MV-4-11 (cell line): Measurements from ENCODE around the gene TSEN15.
"Not testable (repeated sequence)": the region's sequence is repeated elsewhere in the genome, so short reads cannot be mapped to it uniquely, and the experiment has no call there.

Experiments used
- DNase-seq: peaks from one replicate; lab custom pipeline; 2025; lab: John Stamatoyannopoulos, UW

TSEN15 gene

DNA sequence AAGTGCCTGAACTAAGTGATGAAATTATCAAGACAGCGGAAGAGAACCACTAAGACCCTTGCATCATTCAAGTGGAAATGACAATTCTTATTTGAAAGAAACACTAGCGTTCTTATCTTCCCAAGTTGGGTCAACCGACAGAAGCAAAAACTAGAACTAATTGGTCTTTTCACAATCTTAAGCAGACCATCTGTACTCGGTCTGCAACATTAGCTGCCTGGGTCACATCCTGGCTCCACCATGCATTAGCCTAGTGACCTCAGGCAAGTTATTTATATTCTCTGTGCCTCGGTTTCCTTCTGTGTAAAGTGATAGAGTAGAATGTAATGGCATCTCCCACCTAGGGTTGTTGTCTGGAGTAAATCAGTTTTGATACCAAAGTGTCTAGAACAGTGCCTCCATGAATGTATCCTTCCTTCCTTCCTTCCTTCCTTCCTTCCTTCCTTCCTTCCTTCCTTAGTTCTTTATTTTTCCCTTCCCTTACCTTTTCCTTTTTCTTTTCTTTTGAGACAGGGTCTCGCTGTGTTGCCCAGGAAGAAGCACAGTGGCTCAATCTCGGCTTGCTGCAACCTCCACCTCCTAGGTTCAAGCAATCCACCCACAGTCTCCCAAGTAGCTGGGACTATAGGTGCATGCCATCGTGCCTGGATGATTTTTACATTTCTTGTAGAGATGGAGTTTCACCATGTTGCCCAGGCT lies 20.0 kb upstream of the TSEN15 start:
- DNase-seq, result peak; percentile 51

DNA sequence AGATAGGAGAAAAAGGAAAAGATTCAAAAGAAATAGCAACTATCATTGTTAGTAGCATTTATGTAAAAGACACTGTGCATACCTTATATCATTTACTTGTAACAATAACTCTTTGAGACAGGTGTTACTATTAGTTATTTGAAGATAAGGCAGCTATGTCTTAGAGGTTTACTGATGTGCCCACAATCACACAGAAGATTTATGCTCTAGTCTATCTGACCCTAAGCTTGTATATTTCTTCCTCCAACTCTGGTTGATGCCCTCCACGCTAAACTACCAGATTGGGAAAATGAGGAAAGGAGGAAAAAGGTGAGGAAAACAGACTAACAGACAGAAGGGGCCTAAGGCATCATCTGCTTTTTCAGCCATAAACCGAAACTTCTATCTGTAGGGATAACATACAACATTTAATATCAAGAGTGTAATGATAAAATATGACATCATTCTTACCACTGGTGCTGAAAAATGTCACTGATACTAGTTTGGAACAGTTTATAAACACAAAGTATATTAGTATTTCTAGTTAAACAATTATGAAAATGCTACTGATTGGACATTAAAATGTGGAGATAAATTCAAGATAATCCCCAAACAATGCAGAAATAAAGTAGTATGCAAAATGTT lies 19.1 kb upstream of the TSEN15 start:
- no peak for DNase-seq

- DNase-seq, result no peak
Observed at GRCh38 chr1:184032930-184033418, 18.6 kb upstream of the TSEN15 start.

DNA sequence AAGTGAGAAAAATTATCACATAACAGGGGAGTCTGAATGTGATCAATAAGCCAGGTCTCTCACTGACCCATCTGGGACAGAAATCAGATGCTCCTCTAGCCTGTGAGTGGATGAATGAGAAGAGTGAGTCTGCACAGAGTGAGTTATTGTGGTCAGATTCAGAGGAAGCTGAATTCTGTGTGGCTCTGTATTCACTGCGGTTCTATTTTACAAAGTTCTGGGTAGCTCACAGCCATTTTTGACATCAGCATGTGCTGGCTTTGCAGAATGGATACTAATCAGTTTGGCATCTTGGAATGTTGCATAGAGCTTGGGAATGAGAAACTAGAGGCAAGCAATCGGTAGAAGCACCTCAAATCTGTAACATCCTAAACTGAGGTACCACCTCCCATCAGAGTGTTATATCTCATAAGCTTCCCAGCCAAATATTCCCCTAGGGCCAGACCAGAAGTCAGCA lies 17.8 kb upstream of the TSEN15 start:
- no peak for DNase-seq

GRCh38 chr1:184034761-184035379 lies 16.7 kb upstream of the TSEN15 start:
- DNase-seq, result no peak

- no peak for DNase-seq
Observed at GRCh38 chr1:184035719-184036516, 15.6 kb upstream of the TSEN15 start.

DNA sequence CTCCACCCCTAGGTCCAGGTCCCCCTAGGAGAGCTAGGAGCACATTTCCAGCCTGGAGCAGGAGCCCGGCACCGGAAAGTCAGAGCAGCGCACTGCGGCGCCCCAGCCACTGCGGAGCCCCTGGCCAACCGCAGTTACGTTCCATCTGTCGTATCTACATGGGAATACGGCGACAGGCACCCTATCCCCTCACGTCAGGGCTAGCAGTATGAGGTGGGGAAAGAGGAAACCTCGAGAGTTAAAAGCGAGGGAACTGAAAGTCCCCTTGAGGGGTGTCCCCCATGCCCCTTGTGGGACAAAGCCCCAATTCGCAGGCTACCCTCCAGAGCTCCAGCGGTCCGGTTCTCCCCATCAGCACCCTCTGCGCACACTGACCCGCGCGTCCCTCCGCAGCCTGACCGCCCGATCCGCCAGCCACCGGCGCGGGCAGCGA lies 15.0 kb upstream of the TSEN15 start:
- peak; percentile 51 for DNase-seq

- DNase-seq, result no peak
Observed at GRCh38 chr1:184037849-184038591, 13.5 kb upstream of the TSEN15 start.

- DNase-seq, result no peak
Observed at GRCh38 chr1:184039126-184039525, 12.4 kb upstream of the TSEN15 start.

- no peak for DNase-seq
Observed at GRCh38 chr1:184041731-184042130, 9.8 kb upstream of the TSEN15 start.

GRCh38 chr1:184043315-184043714 lies 8.2 kb upstream of the TSEN15 start:
- not testable (repeated sequence) for DNase-seq

GRCh38 chr1:184044603-184045376 lies 6.7 kb upstream of the TSEN15 start:
- no peak for DNase-seq

DNA sequence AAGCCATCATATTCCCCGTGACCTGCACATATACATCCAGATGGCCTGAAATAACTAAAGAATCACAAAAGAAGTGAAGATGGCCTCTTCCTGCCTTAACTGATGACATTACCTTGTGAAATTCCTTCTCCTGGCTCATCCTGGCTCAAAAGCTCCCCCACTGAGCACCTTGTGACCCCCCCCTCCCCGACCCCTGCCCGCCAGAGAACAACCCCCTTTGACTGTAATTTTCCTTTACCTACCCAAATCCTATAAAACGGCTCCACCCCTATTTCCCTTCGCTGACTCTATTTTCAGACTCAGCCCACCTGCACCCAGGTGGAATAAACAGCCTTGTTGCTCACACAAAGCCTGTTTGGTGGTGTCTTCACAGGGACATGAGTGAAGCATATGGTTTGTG lies 4.0 kb upstream of the TSEN15 start:
- not testable (repeated sequence) for DNase-seq

DNA sequence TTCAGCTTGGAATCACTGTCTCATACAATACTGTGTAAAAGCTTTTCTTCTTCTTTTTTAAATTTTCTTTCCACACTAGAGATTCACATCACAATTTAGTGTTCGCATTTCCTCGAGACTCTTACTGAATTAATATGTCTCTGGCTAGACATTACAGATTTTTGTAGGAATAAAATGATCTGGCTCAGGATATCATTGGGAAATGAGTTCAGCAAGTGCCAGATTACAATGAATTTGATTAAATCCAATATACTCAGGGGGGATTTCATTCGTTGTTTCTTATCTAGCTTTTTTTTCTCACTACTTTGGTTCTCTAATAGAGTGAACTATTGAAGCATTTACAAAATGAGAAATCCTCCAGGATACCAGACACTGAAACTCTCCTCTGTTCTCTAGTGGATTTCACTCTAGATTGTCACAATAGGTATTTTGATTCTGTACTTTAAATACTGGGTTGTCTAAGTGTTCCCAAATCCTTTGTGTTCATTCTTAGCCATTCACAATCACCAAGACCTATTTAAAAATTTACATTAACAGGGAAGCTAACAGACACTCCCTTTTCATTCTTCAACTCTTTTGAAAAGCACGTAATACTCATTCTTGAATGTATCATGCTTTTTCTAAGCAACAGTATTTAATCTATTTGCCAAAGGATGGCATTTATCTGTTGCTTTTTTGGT lies 2.8 kb upstream of the TSEN15 start:
- no peak for DNase-seq

GRCh38 chr1:184049291-184049690 lies 2.2 kb upstream of the TSEN15 start:
- no peak for DNase-seq

DNA sequence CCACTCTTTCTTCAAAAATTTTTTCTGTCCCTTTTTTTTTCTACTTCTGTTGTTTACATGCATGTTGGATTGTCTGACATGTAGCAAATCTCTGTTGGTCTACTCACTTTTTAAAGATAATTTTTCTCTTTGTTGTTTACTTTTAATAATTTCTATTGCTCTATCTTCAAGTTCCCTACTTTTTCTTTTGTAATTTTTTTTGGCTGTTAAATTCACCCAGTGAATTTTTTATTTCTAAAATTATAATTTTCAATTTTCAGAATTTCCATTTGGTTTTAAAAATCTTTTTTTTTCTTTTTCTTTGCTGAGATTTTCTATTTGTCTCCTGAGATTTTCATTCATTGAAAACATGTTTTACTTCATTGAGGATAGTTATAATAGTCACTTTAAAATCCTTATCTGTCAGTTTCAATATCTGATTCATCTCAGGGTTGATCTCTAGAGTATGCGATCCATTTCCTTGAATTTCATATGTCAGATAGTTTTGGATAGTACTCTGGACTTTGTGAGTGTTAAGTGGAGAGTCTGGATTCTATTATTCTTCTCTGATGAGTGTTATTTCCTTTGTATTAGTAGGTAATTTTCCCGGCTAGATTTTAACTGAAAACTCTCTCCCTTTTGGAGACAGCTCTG lies 1.6 kb upstream of the TSEN15 start:
- no peak for DNase-seq

DNA sequence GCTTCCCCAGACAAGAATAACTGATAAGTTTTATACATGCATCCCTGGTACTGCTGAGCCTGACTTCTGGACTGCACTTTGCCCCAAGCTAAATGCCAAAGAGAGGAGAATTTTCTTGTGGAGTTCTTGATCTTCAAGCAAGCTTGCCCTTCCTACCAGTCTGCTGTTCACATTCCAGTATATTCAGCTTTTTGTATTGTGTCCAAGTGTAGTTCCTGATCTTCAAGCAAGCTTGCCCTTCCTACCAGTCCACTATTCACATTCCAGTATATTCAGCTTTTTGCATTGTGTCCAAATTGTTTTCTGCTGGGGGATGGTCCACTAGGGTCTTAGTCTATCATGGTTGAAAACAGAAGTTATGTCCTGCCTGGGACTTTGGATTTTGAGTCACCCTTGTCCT lies 894 bp upstream of the TSEN15 start:
- DNase-seq, result no peak

DNA sequence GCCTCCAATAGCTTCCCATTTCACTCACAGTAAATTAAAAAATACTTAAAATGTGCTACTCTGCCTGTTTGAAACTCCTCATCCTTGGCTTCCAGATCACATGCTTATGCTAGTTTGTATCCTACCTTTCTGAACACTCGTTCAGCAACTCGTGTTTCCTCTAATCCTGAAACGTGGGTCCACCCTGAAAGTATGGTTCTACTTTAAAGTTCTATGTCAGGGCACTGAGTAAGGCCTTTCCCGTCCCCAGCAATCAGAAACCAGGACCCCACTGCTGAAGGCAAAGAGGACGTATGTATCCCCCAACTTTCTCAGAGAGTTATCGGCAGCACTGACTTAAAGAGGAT lies 419 bp upstream of the TSEN15 start:
- no peak for DNase-seq

DNA sequence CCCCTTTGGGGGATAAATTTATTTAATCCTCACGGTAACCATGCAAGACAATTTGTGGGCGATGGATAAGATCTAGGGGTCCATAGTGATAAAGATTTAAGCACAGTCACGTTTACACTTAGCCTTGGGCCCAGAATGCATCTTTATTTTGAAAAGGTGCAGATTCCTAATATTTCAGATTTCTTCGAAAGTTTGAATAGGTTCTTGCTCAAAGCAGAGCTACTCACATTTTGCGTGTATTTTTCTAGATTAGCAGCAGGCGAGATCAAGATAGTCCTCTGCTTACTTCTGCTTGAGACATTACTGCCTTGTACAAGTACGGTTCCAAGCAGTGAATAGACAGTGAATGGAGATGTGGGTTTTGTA lies 647 bp downstream of the TSEN15 start:
- no peak for DNase-seq

GRCh38 chr1:184052750-184053149 lies 1.2 kb downstream of the TSEN15 start:
- no peak for DNase-seq
